HG02884 (cell line): ENCODE results near the gene GAN.

Source experiments
- ATAC-seq: cut with Tn5 transposase; IDR thresholded peaks from one replicate; pipeline ENCODE4 v1.9.1; 2021; ENCODE audit warnings: mild to moderate bottlenecking, moderate library complexity; ENCODE audit not compliant: unreplicated experiment

Gene GAN, protein sequence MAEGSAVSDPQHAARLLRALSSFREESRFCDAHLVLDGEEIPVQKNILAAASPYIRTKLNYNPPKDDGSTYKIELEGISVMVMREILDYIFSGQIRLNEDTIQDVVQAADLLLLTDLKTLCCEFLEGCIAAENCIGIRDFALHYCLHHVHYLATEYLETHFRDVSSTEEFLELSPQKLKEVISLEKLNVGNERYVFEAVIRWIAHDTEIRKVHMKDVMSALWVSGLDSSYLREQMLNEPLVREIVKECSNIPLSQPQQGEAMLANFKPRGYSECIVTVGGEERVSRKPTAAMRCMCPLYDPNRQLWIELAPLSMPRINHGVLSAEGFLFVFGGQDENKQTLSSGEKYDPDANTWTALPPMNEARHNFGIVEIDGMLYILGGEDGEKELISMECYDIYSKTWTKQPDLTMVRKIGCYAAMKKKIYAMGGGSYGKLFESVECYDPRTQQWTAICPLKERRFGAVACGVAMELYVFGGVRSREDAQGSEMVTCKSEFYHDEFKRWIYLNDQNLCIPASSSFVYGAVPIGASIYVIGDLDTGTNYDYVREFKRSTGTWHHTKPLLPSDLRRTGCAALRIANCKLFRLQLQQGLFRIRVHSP

DNA sequence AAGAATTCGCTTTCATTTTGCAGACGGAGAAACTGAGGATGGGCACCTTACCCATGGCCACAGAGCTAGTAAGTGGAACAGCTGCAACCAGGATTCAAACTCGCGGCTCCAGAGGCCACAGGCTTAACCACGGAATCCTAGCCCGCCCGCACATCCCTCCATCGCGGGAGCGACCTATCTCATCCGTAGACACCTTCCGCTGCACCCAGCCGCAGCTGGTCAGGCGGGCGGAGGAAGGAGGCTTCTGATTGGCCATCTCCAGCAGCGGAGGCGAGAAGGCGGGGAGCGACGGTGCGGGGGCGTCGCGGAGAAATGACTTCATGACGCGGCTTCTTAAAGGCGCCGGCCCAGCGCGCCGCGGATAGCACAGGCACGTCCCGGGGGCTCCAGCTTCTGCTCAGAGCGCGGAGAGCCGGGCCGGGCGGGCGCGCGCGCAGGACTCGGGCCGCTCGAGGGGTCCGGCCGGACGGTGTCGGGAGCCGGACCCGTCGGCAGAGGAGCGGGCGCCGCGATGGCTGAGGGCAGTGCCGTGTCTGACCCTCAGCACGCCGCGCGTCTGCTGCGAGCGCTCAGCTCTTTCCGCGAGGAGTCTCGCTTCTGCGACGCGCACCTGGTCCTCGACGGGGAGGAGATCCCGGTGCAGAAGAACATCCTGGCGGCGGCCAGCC, at the start of gene GAN:
GAN (plus strand) TSS at position 360 of the 668 bp plus-strand sequence; CDS start at position 512, 152 bp downstream.
- ATAC-seq, result peak; percentile 94

- ATAC-seq, result no peak
Measured at GRCh38 chr16:81265052-81265451, 49.7 kb upstream of the GAN start.

GRCh38 chr16:81265658-81266451, 48.9 kb upstream of the GAN start:
- ATAC-seq, result no peak

DNA sequence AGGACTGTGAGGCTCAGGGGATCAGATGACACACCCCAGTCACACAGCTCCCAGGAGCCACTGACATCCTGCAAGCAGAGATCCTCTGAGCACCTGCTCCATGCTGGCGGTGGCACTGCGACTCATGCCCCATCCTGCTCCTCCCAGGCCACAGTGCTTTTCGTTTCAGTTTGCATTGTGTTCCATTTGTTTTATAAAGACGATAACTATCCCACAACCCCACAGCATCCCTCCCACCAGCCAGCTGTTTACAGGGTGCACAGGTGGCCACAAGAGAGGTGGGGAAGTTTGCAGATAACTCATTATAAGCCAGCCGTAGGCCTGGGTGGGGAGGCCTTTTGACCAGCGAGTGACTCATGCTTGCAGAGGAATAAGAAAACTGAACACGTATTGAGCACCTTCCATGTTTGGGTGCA, 48.1 kb upstream of the GAN start:
- no peak for ATAC-seq

DNA sequence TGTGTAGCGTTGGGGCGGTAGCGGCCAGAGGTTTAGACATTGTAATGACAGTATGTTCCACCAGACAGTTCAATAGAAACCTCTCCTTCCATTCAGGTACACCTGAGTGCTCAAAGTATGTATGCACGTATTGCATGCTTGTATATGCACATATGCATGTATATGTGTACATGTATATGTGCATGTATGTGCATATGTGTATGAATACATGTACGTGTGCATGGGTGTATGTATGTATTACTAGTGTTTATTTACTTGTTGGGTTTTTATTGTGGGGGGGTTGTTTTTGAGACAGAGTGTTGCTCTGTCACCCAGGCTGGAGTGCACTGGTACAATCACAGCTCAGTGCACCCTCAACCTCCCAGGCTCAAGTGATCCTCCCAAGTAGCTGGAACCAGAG, 46.3 kb upstream of the GAN start:
- no peak for ATAC-seq

DNA sequence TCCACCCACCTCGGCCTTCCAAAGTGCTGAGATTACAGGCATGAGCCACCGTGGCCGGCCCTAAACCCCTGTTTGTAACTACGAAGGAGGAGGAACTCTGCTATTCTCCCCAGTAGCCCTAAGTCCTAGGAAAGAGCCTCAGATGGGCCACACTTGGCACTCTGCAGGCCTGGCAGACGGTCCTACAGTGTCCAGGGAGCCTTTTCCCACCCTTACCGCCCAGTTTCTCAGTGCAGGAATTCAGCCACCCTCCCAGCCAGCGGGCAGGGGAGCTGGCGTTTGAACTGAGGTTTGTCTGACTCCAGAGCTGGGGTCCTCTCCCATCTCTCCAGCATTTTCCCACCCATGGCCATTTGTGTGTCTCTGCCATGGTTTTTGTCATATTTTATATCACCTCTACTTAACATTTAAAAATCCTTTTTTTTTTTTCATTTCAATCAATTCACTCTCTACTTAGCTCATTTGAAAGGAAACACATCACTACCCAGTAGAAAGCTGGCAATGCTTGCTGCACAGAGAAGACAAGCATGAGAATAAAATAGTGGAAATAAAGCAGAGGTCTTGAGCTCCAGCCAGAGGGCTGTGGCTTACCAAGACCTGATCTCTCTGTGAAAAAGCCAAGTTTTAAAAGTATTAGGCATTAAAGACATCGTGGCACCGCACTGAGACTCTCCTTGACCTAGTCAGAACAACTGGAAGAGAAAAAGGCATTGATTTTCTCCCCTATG, 41.4 kb upstream of the GAN start:
- ATAC-seq, result no peak

- ATAC-seq, result no peak
Measured at GRCh38 chr16:81275064-81275532, 39.7 kb upstream of the GAN start.

DNA sequence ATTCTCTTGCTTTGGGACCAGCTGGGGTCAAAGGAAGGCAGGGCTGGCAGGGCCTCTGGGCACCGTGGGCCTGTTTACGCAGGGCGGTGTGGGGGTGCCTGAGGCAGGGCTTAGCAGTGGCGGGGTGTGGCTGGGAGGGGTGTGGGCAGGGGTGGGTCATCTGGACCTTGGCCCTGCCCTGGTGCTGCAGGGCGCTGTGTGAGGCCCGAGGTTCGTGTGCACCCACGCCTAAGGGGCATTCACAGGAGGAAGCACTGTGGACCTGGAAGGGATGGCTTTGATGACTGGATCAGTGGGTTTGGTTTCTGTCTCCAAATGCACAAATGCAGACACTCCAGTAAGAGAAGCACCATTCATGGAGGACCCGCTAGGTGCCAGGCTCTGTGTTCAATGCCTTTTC, 39.0 kb upstream of the GAN start:
- ATAC-seq, result no peak

GRCh38 chr16:81276323-81276722, 38.4 kb upstream of the GAN start:
- no peak for ATAC-seq

- ATAC-seq, result no peak
Measured at GRCh38 chr16:81277541-81278080, 37.2 kb upstream of the GAN start.

GRCh38 chr16:81278526-81278925, 36.2 kb upstream of the GAN start:
- no peak for ATAC-seq

DNA sequence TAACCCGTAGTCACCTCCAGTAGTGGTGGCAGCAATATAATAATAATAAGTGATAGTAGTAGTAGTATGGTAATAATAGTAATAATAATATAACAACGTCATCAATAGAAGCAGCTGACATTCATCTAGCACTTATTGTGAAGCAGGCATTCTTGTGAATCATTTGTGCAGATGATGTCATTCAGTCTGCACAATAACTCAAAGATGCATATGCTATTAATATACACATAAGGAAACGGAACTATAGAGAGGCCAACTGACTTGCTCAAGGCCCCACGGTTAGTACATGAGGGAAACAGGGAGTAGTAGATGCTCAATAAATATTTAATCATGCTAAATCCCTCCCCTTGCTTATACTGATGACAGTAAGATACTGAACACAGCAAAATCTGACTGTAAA, 35.4 kb upstream of the GAN start:
- no peak for ATAC-seq

DNA sequence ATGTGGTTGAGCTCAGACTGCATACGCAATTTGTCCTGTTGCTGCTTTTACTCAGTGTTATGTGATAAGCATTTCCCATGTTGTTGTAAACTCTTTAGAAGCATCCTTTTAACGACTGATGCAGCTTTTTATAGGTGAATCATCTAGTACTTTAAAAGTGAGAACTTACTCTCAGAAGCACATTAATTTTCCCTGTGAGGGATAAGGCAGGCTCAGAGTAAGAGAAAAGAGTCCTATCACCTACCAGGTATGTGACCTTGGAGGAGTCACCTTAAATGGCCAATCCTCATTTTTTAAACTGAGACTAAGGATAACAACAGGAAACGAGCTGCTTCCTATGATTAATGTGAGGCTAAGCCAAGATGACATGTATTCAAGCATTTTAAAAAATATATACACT, 34.4 kb upstream of the GAN start:
- ATAC-seq, result no peak

DNA sequence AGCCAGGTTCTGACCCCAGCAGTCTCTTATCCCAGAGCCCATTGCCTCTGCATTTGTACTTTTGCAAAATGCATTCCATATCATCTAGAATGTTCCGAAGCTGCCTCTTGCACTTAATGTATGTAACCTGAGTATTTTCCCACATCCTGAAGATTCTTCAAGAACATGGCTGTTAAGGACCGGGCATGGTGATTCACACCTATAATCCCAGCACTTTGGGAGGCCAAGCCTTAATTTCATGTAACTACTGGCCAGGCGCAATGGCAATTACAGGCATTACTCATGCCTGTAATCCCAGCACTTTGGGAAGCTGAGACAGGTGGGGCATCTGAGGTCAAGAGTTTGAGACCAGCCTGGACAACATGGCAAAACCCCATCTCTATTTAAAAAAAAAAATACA, 31.7 kb upstream of the GAN start:
- no peak for ATAC-seq

DNA sequence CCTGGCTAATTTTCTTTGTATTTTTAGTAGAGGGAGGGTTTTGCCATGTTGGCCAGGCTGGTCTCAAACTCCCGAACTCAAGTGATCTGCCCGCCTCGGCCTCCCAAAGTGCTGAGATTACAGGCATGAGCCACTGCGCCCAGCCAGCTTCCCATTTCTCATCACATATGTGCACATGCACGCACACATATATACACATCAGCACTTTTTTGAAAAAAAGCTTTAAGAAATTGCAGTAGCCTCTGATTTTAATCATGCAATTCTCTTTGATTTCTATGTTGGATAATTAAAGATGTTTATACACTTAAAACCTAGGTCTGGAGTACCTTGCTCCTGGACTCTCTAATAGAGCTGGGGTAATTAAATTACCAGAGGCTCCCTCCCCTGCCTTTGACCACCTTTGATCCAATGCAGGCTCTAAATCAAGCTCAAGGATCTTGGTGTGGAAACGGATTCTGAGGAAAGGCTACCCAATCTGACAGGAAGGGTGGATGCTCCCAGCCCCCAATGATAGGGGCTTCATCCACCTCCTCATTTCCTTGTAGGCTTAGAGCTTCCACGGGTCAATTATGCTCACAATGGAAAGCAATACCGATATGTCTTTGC, 29.7 kb upstream of the GAN start:
- ATAC-seq, result no peak

DNA sequence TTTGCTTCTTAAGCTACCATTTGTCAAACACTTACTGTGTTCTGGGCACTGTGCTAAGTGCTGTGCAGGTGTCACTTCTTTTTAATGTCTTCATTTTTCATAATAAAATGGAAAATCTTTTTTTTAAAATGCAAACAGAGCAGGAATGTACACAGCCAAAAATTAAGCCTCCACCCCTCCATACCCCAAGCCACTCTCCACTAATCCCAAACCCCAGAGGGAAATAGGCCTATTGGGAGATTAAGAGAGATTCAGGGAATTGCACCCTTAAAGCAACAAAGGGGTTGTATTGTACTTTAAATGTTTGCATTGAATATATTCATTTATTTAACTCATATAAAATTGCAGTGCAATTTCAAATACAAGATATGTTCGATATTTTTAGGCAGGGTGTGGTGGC, 28.6 kb upstream of the GAN start:
- ATAC-seq, result no peak

DNA sequence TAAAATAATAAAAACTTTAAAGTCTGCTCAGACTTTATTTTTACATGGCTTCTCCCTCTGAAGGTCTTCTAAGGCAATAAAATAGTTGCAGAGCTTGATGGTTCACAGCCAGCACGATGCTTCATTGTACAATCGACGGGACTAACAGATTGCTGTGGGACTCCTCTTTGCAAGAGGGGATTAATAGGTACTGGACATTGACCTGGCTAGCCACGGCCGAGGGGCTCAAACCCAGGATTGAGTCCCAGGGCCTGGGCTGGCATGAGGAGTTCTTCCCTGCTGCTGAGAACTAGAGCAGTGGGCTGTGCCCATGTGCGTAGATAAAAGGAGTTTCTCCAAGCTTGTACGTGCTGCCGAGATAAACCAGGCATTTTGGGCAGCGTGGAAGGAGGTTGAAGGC, 23.6 kb upstream of the GAN start:
- no peak for ATAC-seq

DNA sequence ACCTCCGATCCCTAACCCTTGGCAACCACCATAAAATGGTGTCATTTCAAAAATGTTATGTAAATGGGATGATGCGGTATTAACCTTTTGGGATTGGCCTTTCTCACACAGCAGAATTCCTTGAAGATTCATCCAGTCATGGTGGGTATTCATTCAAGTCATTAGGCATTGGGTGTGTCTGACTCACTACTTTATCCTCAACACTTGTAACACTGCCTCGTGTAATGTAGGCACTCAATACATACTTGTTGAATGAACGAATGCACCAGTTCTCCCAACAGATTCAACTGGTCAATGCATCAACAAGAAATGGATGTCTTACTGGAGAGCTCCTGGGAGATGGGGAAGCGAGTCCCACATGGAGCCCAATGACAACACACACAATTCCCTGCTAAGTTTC, 21.8 kb upstream of the GAN start:
- ATAC-seq, result no peak

DNA sequence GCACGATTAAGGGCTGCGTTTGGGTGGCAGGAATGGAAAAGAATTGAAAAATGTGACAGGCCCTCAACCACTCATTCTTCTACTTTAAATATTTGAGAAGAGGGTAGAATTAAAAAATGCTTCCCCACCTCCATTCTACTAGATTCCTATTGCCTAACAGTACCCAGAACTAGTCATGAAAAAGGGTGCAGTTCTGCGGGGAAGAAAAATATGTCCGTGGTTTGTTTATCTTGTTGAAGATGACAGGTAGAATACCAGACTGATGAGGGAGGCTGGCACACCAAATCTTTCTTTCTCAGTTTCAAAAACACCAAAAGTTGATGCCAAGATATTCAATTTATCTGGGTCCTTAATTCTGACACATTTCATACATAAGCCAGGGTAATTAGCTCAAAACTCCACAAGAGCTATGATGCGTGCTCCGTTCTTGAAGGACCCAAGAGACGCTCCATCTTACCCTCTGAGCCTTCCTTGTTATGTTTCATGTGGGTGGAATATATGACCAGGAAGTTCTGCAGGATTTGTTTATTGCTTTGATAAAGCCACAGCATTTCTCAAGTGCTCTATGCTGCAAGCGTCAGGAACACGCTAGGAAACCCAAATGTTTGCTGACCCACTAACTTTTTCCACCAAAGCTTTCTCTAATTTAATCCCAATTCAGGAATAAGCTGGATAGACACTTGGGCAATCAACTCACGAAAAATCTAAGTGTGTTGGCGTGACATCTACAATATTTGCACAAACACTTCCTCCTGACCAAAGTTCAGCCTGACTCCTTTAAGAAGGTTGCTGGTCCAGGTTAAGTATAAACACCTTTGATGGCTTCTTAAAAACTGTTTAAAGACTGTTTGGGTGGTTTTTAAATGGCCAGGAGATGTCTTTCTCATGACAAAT, 20.6 kb upstream of the GAN start:
- ATAC-seq, result no peak
